OCI-LY7 (cell line): Measurements from ENCODE around the gene UCN. TPM values are rescaled to one million over a fixed set of nuclear protein-coding genes. Genes with fewer than 3 reads are reported as not detected.
"Not testable (repeated sequence)": the region's sequence is repeated elsewhere in the genome, so short reads cannot be mapped to it uniquely, and the experiment has no call there.

Source experiments
- BruUV-seq: library from RNA; stranded (reverse); fragments of 400-500 nt; replicated peaks from 2 replicates; lab custom pipeline; 2021; lab: Mats Ljungman, UMichigan
- CTCF ChIA-PET: fragments of 300-600 bp; sonication (Branson Sonifier 250); formaldehyde crosslinking; loops from one replicate; lab custom pipeline; 2022; ENCODE audit warnings: antibody characterized with exemption; ENCODE audit not compliant: unreplicated experiment; lab: Charles Lee
- POLR2A ChIA-PET: fragments of 300-600 bp; sonication (Branson Sonifier 250); formaldehyde crosslinking; loops from one replicate; lab custom pipeline; 2022; ENCODE audit warnings: antibody characterized with exemption; lab: Charles Lee
- DNase-seq: peaks from one replicate; pipeline ENCODE4 v3.0.0-alpha.2; 2015; ENCODE audit warnings: low spot score
- H2AFZ ChIP-seq: fragments of 200-600 bp; sonication (generic), shearing (Covaris generic); 2 replicates; pipeline ENCODE4 v1.6.1; 2014; ENCODE audit warnings: mild to moderate bottlenecking, antibody characterized with exemption, low read length, moderate library complexity
- H3K27ac ChIP-seq: fragments of 200-600 bp; sonication (generic); 2 replicates; pipeline ENCODE4 v1.5.1; 2014; ENCODE audit warnings: mixed run types, low read depth, mild to moderate bottlenecking, moderate library complexity, low read length, inconsistent platforms; ENCODE audit not compliant: poor library complexity, severe bottlenecking
- H3K36me3 ChIP-seq: fragments of 200-600 bp; sonication (generic); 2 replicates; pipeline ENCODE4 v1.6.1; 2014; ENCODE audit warnings: mild to moderate bottlenecking, antibody characterized with exemption, low read length, moderate library complexity, mixed read lengths; ENCODE audit not compliant: insufficient read depth
- H3K4me1 ChIP-seq: fragments of 200-600 bp; sonication (generic); 2 replicates; pipeline ENCODE4 v1.5.1; 2014; ENCODE audit warnings: mild to moderate bottlenecking, low read length; ENCODE audit not compliant: insufficient read depth, poor library complexity, severe bottlenecking
- H3K4me2 ChIP-seq: fragments of 200-600 bp; sonication (generic); 2 replicates; pipeline ENCODE4 v1.6.1; 2014; ENCODE audit warnings: mild to moderate bottlenecking, low read length
- H3K4me3 ChIP-seq: fragments of 200-600 bp; sonication (generic); 2 replicates; pipeline ENCODE4 v1.5.1; 2014; ENCODE audit warnings: mild to moderate bottlenecking, low read depth, low read length; ENCODE audit not compliant: poor library complexity, severe bottlenecking
- H3K79me2 ChIP-seq: fragments of 200-600 bp; sonication (generic); 2 replicates; pipeline ENCODE4 v1.6.1; 2016; ENCODE audit warnings: low read depth, mild to moderate bottlenecking, low read length, moderate library complexity, mixed read lengths; ENCODE audit not compliant: insufficient read depth
- H3K9me2 ChIP-seq: fragments of 200-600 bp; sonication (generic); 2 replicates; pipeline ENCODE4 v1.6.1; 2016; ENCODE audit warnings: mild to moderate bottlenecking, low read length, mixed read lengths; ENCODE audit not compliant: insufficient read depth
- H3K9me3 ChIP-seq: fragments of 200-600 bp; sonication (generic); 2 replicates; pipeline ENCODE4 v1.6.1; 2014; ENCODE audit warnings: mild to moderate bottlenecking, mixed run types, low read length, mixed read lengths
- H4K20me1 ChIP-seq: fragments of 200-600 bp; sonication (generic); 2 replicates; pipeline ENCODE4 v1.6.1; 2014; ENCODE audit warnings: mild to moderate bottlenecking, antibody characterized with exemption, low read length, moderate library complexity, mixed read lengths; ENCODE audit not compliant: insufficient read depth
- CTCF ChIP-seq: fragments of 200-600 bp; sonication (generic); conservative IDR thresholded peaks from 2 replicates; pipeline ENCODE4 v1.5.1; 2014; ENCODE audit warnings: mild to moderate bottlenecking, antibody characterized with exemption, low read length, moderate library complexity, mixed read lengths
- EZH2phosphoT487 ChIP-seq: fragments of 200-600 bp; sonication (generic); IDR thresholded peaks from 2 replicates; pipeline ENCODE4 v1.6.1; 2018; ENCODE audit warnings: low read depth, borderline replicate concordance, mild to moderate bottlenecking, mixed run types, antibody characterized with exemption, low read length, moderate library complexity, mixed read lengths
- intact Hi-C: fragments of 100-400 bp; cut with micrococcal nuclease; formaldehyde crosslinking; loops from one replicate; pipeline ENCODE4 v1.10.0; 2022; ENCODE audit not compliant: unreplicated experiment
- total RNA-seq, 2 experiments: library from RNA; depleted of rRNA in 1 of 2; stranded (reverse); fragments of >200 nt in 1 of 2; shearing (Covaris generic) in 1 of 2; gene quantifications; 2 replicates each; pipeline ENCODE4 v1.2.3, GENCODE V29; 2014 to 2022

Gene UCN
- total RNA-seq, 2 experiments from 2014 or later = 6.4 to 7.2 TPM

GRCh38 chr2:27303093-27304025 lies 4.9 kb downstream of the UCN start:
- Histone ChIP-seq H3K79me2 (no peaks in the 10 kb centered on the region), H2AFZ (peak overlapping the region; percentile 91), H3K4me2 (peak overlapping the region; percentile 81), H3K27ac (peak overlapping the region; percentile 43), H3K36me3 (no peaks in the 10 kb centered on the region), H3K4me1 (peaks cover 14% of the 10 kb centered on the region), H3K4me3 (peak overlapping the region; percentile 61), H4K20me1 (no peaks in the 10 kb centered on the region), H3K9me3 (no peaks in the 10 kb centered on the region), H3K9me2 (no peaks in the 10 kb centered on the region)
- DNase-seq = peak; percentile 90
- intact Hi-C loops = loop anchor here (1.0 to 5.0 kb wide), 4 partner anchors 53 to 205 kb away; no protein-coding TSS in a partner anchor
- POLR2A ChIA-PET = interaction anchor here (0.6 to 3.5 kb wide), 10 partner anchors 11 to 215 kb away, joined by 3 to 46 read pairs (median 4); no protein-coding TSS in a partner anchor
- BruUV-seq = no TSS peak
- TF ChIP-seq CTCF = peak; percentile 92
- no peak for TF ChIP-seq EZH2phosphoT487
- CTCF ChIA-PET = interaction anchor here (0.6 to 1.8 kb wide), 11 partner anchors 11 to 287 kb away, joined by 3 to 18 read pairs (median 3); partner anchors contain the start of genes KHK and SLC30A3

GRCh38 chr2:27300606-27301005 lies 7.6 kb downstream of the UCN start:
- CTCF ChIA-PET, H3K4me2 ChIP-seq, H2AFZ ChIP-seq, H4K20me1 ChIP-seq, H3K9me2 ChIP-seq, H3K9me3 ChIP-seq, H3K79me2 ChIP-seq, H3K27ac ChIP-seq, BruUV-seq, DNase-seq, H3K36me3 ChIP-seq, H3K4me3 ChIP-seq: not testable (repeated sequence)
- intact Hi-C loops = loop anchor here (5.0 kb wide), 1 partner anchor 188 kb away; no protein-coding TSS in a partner anchor
- POLR2A ChIA-PET = interaction anchor here (0.6 to 3.5 kb wide), 3 partner anchors 9 to 33 kb away, joined by 3 to 46 read pairs (median 3); no protein-coding TSS in a partner anchor
- H3K4me1 ChIP-seq = peaks cover 14% of the 10 kb centered on the region

DNA sequence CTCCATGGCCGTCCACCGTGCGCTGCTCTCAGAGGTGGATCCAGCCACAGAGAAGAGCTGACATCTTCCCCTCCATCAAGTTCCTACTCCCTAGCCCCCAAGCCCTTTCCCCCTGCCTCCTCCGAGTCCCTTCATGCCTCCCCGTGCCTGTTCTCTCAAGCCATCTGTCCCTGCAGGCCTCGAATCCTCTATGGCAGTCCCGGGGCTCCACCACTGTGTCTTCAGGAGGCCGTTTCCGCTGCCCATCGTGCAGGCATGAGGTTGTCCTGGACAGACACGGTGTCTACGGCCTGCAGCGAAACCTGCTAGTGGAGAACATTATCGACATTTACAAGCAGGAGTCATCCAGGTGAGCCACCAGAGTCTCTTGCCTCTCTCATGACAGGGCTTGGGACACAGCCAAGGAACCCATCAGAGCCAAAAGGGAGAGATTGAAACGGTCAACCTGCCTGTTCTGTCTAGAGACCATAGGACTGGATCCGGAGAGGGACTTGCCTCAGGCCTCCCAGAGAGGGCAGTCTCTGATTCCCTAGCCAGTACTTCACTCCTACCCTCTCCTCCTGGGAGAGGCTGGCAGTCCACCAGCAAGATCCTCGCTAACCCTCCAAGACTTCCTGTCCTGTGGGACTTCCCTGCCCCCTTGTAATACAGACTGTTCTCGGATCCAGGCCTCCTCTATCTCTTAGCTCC lies 9.7 kb downstream of the UCN start:
- ChIA-PET POLR2A (no interaction called here), CTCF (interaction anchor here (1.4 kb wide), 1 partner anchor 199 kb away, joined by 4 read pairs; no protein-coding TSS in a partner anchor)
- no peaks in the 10 kb centered on the region for H3K9me3 ChIP-seq
- H3K4me2 ChIP-seq = no peak overlapping the region
- H3K79me2 ChIP-seq = no peaks in the 10 kb centered on the region
- intact Hi-C loops = no loop called here
- no peak overlapping the region for H2AFZ ChIP-seq
- peaks cover 17% of the 10 kb centered on the region for H3K4me1 ChIP-seq
- no TSS peak for BruUV-seq
- H3K9me2 ChIP-seq = no peaks in the 10 kb centered on the region
- no peaks in the 10 kb centered on the region for H3K36me3 ChIP-seq
- H3K4me3 ChIP-seq = no peak overlapping the region
- H4K20me1 ChIP-seq = no peaks in the 10 kb centered on the region
- no peak for DNase-seq
- no peak overlapping the region for H3K27ac ChIP-seq
- no peak for TF ChIP-seq EZH2phosphoT487
- TF ChIP-seq CTCF = no peak
